Astrocyte (in vitro differentiated cells and primary cell): ENCODE results near the gene CACNG1. TPM values are rescaled to one million over a fixed set of nuclear protein-coding genes. Genes with fewer than 3 reads are reported as not detected.
A peak's percentile ranks its signal among the peaks of the same experiment; 100 is the strongest.

Experiments
- DNase-seq: peaks from one replicate; pipeline ENCODE4 v3.0.0-alpha.2; 2010; ENCODE audit warnings: low read depth
- FAIRE-seq: peaks from 2 replicates; lab custom pipeline; 2011; peaks lifted over from hg19 to GRCh38; lab: Jason Lieb, UNC
- H2AFZ ChIP-seq: 2 replicates; pipeline ENCODE4 v1.6.0; 2012; ENCODE audit warnings: low read depth, low read length, inconsistent platforms
- H3K27ac ChIP-seq: 2 replicates; pipeline ENCODE4 v1.5.1; 2011; ENCODE audit warnings: low read depth, low read length, inconsistent platforms
- H3K27me3 ChIP-seq: 2 replicates; pipeline ENCODE4 v1.6.0; 2011; ENCODE audit warnings: low read length, inconsistent platforms; ENCODE audit not compliant: insufficient read depth
- H3K36me3 ChIP-seq: 2 replicates; pipeline ENCODE4 v1.5.1; 2011; ENCODE audit warnings: low read length, inconsistent platforms; ENCODE audit not compliant: insufficient read depth
- H3K4me1 ChIP-seq: 2 replicates; pipeline ENCODE4 v1.5.1; 2011; ENCODE audit warnings: low read length, inconsistent platforms; ENCODE audit not compliant: insufficient read depth
- H3K4me2 ChIP-seq: 2 replicates; pipeline ENCODE4 v1.6.0; 2012; ENCODE audit warnings: low read length, inconsistent platforms
- H3K4me3 ChIP-seq: 2 replicates; pipeline ENCODE4 v1.5.1; 2011; ENCODE audit warnings: low read depth, mild to moderate bottlenecking, low read length, inconsistent platforms; ENCODE audit not compliant: insufficient read depth
- H3K79me2 ChIP-seq: 2 replicates; pipeline ENCODE4 v1.6.0; 2012; ENCODE audit warnings: mild to moderate bottlenecking, low read length, inconsistent platforms; ENCODE audit not compliant: insufficient read depth
- H3K9ac ChIP-seq: 2 replicates; pipeline ENCODE4 v1.6.0; 2012; ENCODE audit warnings: mild to moderate bottlenecking, low read length, inconsistent platforms
- H3K9me3 ChIP-seq: 2 replicates; pipeline ENCODE4 v1.5.1; 2012; ENCODE audit warnings: low read depth, mild to moderate bottlenecking, low read length, inconsistent platforms; ENCODE audit not compliant: insufficient read depth
- H4K20me1 ChIP-seq: 2 replicates; pipeline ENCODE4 v1.6.0; 2012; ENCODE audit warnings: low read length, inconsistent platforms; ENCODE audit not compliant: insufficient read depth
- H3K27ac Mint-ChIP-seq: one replicate; pipeline ENCODE4 v1.8.0; 2021; ENCODE audit warnings: mild to moderate bottlenecking, mixed read lengths; ENCODE audit not compliant: unreplicated experiment
- H3K27me3 Mint-ChIP-seq: one replicate; pipeline ENCODE4 v1.8.0; 2021; ENCODE audit warnings: low read depth, mixed read lengths; ENCODE audit not compliant: unreplicated experiment
- H3K36me3 Mint-ChIP-seq: one replicate; pipeline ENCODE4 v1.8.0; 2021; ENCODE audit warnings: low read depth, mixed read lengths; ENCODE audit not compliant: unreplicated experiment
- H3K4me1 Mint-ChIP-seq: one replicate; pipeline ENCODE4 v1.8.0; 2021; ENCODE audit warnings: low read depth, mixed read lengths; ENCODE audit not compliant: unreplicated experiment
- H3K4me3 Mint-ChIP-seq: one replicate; pipeline ENCODE4 v1.8.0; 2021; ENCODE audit warnings: mild to moderate bottlenecking, moderate library complexity, mixed read lengths; ENCODE audit not compliant: unreplicated experiment
- H3K9me3 Mint-ChIP-seq: one replicate; pipeline ENCODE4 v1.8.0; 2021; ENCODE audit warnings: mild to moderate bottlenecking, mixed read lengths; ENCODE audit not compliant: unreplicated experiment
- CTCF ChIP-seq: IDR thresholded peaks from 2 replicates; pipeline ENCODE4 v1.5.1; 2011; ENCODE audit warnings: low read depth, mild to moderate bottlenecking, inconsistent platforms, low read length, moderate library complexity; ENCODE audit not compliant: insufficient read depth
- EZH2 ChIP-seq: IDR thresholded peaks from 2 replicates; pipeline ENCODE4 v1.6.1; 2012; ENCODE audit warnings: mild to moderate bottlenecking, low read length, inconsistent platforms; ENCODE audit not compliant: insufficient read depth
- total RNA-seq: library from RNA; stranded (reverse); gene quantifications from 2 replicates; pipeline ENCODE4 v1.2.1, GENCODE V29; 2021

The CACNG1 gene
- total RNA-seq, 1 donor from 2014 or later: not detected

GRCh38 chr17:67105213-67105612, 60.9 kb downstream of the CACNG1 start:
- H4K20me1 ChIP-seq: peaks cover 11% of the 10 kb centered on the region
- DNase-seq: peak; percentile 62
- no peak overlapping the region for H3K4me3 Mint-ChIP-seq

More at GRCh38 chr17:67105213-67105612, 60.9 kb downstream of the CACNG1 start:
- Histone ChIP-seq H3K4me2 (no peak overlapping the region), H3K4me1 (no peaks in the 10 kb centered on the region), H3K9ac (no peak overlapping the region), H3K4me3 (no peak overlapping the region), H2AFZ (no peak overlapping the region), H3K27ac (no peak overlapping the region), H3K27me3 (no peaks in the 10 kb centered on the region), H3K79me2 (peaks cover 13% of the 10 kb centered on the region), H3K36me3 (peaks cover 19% of the 10 kb centered on the region), H3K9me3 (no peaks in the 10 kb centered on the region)
- peaks cover 16% of the 10 kb centered on the region for H3K4me1 Mint-ChIP-seq
- FAIRE-seq: no peak
- H3K27me3 Mint-ChIP-seq: no peaks in the 10 kb centered on the region
- no peaks in the 10 kb centered on the region for H3K9me3 Mint-ChIP-seq
- peaks cover 13% of the 10 kb centered on the region for H3K36me3 Mint-ChIP-seq
- H3K27ac Mint-ChIP-seq: no peak overlapping the region
- TF ChIP-seq EZH2 (no peak), CTCF (no peak)

Other genes starting within 250 kb of the CACNG1 start
- not detected in 2 replicates for gene CACNG5, start 209.4 kb upstream of the CACNG1 start, total RNA-seq
- gene CACNG4, start 79.8 kb upstream of the CACNG1 start, total RNA-seq: 1.3 and 5.8 TPM in 2 replicates
- 51.2 and 53.4 TPM in 2 replicates for gene HELZ, start 200.6 kb downstream of the CACNG1 start, total RNA-seq